ENCODE results near the gene GNGT1.
A peak's percentile ranks its signal among the peaks of the same experiment; 100 is the strongest.
"Not testable (repeated sequence)": the region's sequence is repeated elsewhere in the genome, so short reads cannot be mapped to it uniquely, and the experiment has no call there.

GNGT1 gene

DNA sequence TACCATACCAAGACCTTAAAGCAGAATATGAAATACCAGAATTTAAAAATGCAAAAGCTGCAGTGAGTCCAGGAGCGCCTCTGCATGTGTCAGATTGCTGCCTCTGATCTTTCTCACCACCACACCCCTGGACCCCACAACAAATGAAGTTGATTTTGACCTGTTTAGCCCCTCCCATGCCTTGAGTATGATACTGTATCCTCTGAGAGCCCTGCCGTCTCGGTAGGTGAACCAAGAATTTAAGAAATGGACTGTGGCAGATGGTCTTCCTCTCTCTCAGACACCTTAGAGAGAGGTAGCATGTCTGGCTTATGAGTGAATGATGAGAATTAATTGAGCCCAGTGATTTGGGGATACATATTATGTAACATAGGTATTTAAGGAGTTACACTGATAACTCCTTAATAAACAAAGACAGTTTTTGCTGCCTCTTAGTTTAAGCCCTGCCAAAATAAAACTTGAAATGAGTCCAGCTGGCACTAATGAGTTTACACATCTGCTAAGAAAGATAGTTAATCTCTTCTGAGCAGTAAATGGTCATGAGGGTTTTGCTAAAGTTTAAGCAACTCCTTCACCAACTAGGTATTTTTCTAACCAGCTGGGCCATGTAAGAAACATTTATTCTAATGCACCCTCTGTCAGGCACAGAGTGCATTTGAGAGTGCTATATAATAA lies 11.3 kb upstream of the GNGT1 start:
- H3K27ac Mint-ChIP-seq, result peak overlapping the region; percentile 23 to 67 (median 40)
- H3K4me3 Mint-ChIP-seq, result peak overlapping the region in 1 of 3 experiments; percentile 22
- H3K27me3 Mint-ChIP-seq (ENCODE audit: low read depth), result peaks cover 28% of the 10 kb centered on the region
- no peaks in the 10 kb centered on the region for H3K36me3 Mint-ChIP-seq (ENCODE audit: low read depth)
- H3K9me3 Mint-ChIP-seq, result no peaks in the 10 kb centered on the region
- H3K4me1 Mint-ChIP-seq, result peaks cover 46% of the 10 kb centered on the region
- TF ChIP-seq, protein P1, sequence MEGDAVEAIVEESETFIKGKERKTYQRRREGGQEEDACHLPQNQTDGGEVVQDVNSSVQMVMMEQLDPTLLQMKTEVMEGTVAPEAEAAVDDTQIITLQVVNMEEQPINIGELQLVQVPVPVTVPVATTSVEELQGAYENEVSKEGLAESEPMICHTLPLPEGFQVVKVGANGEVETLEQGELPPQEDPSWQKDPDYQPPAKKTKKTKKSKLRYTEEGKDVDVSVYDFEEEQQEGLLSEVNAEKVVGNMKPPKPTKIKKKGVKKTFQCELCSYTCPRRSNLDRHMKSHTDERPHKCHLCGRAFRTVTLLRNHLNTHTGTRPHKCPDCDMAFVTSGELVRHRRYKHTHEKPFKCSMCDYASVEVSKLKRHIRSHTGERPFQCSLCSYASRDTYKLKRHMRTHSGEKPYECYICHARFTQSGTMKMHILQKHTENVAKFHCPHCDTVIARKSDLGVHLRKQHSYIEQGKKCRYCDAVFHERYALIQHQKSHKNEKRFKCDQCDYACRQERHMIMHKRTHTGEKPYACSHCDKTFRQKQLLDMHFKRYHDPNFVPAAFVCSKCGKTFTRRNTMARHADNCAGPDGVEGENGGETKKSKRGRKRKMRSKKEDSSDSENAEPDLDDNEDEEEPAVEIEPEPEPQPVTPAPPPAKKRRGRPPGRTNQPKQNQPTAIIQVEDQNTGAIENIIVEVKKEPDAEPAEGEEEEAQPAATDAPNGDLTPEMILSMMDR (IDR thresholded peaks at IDR 0.05; ENCODE audit: unreplicated experiment in 3 of 3), result no peak

DNA sequence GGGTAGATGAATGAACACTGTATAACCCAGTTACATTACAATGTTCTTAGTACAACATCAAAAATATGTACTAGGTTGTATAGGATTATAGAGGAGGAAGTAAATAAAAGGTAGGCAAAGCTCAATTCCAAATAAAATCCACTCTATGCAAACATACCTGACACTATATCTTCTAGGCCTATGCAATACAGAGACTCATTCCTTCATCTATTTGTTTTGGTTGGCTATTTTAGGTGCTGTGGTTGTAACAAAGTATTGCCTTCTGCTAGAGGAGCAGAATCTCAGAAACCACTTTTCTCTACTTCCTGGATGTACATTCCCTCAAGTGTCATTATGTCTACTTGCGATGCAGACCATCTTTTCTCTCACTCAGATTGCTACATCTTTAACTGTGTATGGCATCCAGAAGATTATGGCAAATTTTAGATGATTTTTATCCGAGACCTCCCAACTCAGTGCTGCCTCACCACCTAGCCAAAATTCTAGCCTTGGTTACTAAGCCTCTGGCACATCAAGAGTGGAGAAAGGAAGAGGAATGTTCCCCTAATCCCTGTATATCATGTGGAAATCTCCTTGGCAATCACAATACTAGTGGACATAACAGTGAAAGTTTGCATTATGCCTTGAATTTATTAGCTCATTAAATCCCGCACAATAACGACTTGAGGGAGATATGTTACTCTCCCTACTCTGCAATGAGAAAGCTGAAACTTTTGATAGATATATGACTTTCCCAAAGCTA lies 10.3 kb upstream of the GNGT1 start:
- Mint-ChIP-seq H3K9me3 (no peaks in the 10 kb centered on the region), H3K36me3 (ENCODE audit: low read depth) (no peaks in the 10 kb centered on the region), H3K27ac (peak overlapping the region; percentile 40 to 81 (median 67)), H3K4me3 (no peak overlapping the region), H3K27me3 (ENCODE audit: low read depth) (peaks cover 22% of the 10 kb centered on the region), H3K4me1 (peaks cover 42% of the 10 kb centered on the region)
- TF ChIP-seq, protein P1 (IDR thresholded peaks at IDR 0.05; ENCODE audit: unreplicated experiment in 3 of 3), result no peak

DNA sequence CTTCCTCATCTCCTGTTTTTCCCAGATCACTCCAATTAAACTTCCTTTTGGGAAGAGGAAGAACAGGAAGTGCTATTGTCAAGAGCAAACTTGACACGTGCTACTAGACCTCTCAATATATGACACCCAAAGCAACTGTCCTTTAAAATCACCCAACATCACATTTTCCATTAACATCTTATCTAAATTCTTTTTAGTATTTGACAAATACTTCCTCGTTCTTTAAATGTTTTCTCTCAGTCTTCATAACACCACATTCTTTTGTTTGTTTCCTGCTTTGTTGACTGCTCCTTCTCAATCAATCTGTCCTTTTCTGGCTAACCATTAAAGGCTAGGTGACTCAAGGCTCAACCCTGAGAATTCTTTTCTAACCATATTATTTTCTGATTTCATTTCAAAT lies 8.7 kb upstream of the GNGT1 start:
- TF ChIP-seq, protein P1 (IDR thresholded peaks at IDR 0.05; ENCODE audit: unreplicated experiment in 3 of 3), result no peak
- Mint-ChIP-seq H3K36me3 (ENCODE audit: low read depth) (no peaks in the 10 kb centered on the region), H3K27me3 (ENCODE audit: low read depth) (peaks cover 7% of the 10 kb centered on the region), H3K4me3 (no peak overlapping the region), H3K4me1 (peaks cover 41% of the 10 kb centered on the region), H3K27ac (peak overlapping the region; percentile 44 to 81 (median 67)), H3K9me3 (no peaks in the 10 kb centered on the region)

DNA sequence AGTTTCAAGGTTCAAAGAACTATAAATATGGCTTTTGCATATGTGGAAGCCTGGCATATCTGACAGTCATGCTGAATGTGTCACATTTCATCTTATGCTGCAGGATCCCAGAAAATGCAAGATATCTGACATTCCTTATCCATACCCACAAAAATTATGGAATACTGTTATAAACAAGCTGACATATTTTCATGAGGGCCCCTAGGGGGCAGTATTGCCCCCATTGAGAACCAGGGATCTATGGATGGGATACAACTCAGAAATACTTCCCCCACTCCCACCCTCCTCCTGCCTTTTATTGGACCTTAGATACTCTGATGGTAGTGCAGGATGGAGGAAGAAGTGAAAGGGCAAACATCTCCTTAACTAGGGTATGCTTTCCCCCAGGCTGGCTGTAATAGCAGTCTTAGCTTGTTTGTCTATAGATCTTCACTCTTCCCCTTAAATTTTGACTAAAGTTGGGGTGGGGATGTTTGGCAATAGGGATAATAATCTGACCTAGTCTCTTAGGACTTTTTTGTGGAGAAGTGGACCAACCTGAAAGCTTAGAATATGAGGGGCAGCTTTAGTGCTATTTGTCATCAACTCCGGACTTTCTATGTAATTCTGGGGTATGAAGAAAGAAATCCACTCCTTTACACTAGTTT lies 3.5 kb upstream of the GNGT1 start:
- Mint-ChIP-seq H3K9me3 (no peaks in the 10 kb centered on the region), H3K27ac (no peak overlapping the region), H3K27me3 (ENCODE audit: low read depth) (no peaks in the 10 kb centered on the region), H3K4me3 (no peak overlapping the region), H3K4me1 (peaks cover 7% of the 10 kb centered on the region), H3K36me3 (ENCODE audit: low read depth) (no peaks in the 10 kb centered on the region)
- TF ChIP-seq, protein P1 (IDR thresholded peaks at IDR 0.05; ENCODE audit: unreplicated experiment in 3 of 3), result peak; percentile 66 to 75 (median 67)

DNA sequence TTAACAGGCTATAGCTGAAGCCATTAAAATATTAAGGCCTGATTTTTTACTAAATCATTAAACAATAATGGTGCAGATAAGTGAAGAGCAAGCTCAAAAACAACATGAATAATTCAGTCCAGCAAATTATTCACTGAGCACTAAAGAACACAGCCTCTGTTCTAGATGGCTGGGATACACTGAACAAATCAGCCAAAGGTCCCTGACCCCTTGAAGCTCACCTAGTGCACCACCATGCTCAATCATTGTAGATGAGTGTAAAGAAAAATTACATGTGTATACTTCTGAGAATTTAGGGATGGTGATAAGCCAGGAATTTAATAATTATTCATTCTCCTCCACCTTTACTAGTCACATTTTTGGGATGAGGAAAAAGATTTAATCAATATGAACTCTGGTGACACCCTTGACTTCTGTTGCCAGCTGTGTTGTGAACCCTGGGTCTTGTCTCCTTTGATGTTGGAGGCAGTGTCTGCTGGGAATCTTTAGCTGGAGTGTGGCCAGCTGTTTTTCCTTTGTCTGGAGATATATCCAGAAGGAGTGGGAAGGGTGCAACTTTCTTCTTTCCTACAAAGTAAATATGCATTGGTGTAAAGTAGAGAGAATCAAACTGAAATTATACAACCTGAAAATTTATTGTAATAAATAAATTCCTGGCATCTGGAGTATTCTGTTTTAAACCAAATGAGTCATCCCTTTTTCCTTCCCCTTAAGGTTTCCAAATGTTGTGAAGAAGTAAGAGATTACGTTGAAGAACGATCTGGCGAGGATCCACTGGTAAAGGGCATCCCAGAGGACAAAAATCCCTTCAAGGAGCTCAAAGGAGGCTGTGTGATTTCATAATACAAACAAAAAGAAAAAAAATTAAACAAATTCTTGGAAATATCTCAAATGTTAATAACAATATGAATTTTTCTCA lies 4.0 kb downstream of the GNGT1 start:
- TF ChIP-seq, protein P1 (IDR thresholded peaks at IDR 0.05; ENCODE audit: unreplicated experiment in 3 of 3), result no peak

DNA sequence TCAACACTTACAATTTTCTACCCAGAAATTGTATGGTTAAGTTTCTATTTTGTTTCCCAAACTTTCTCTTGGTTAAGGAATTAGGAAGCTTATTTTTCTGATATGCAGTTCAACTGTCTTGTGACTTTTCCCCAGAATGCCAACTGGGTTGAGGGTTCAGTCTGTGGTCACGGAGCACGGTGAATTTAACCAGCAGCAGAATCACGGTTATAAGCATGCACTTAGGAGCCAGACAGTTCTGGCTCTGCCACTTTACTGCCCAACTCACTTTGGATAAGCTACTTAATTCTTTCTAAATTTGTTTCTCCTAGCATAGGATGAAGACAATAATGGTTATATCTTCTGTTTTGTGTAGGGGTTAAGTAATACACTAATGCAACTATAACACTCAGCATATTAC lies 4.9 kb downstream of the GNGT1 start:
- not testable (repeated sequence) for H3K36me3 Mint-ChIP-seq (ENCODE audit: low read depth)
- peaks cover 46% of the 10 kb centered on the region for H3K4me1 Mint-ChIP-seq

More for the DNA sequence above, 4.0 kb downstream of the GNGT1 start:
- Mint-ChIP-seq H3K4me3 (no peak overlapping the region), H3K27me3 (ENCODE audit: low read depth) (no peaks in the 10 kb centered on the region), H3K9me3 (no peaks in the 10 kb centered on the region), H3K27ac (peak overlapping the region in 2 of 3 experiments; percentile 87 to 88), H3K36me3 (ENCODE audit: low read depth) (no peaks in the 10 kb centered on the region), H3K4me1 (peaks cover 45% of the 10 kb centered on the region)

DNA sequence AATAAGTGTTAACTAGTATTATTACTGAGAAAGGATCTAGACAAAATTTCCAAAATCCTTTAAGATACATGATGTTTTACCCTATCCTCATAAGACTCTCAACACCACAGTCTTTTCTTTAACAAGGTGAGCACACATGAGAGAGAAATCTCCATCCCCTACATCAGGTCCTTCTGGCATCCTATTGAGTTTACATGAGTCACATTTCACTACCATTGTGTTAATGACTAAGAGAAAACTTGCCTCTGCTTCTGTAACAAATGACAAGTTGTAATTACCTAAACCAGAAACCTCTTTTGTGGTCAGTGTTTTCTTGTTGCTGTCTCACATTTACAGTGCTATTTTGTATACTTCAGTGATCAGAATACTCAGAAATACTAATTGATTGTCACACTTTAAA lies 5.3 kb downstream of the GNGT1 start:
- H3K9me3 Mint-ChIP-seq; H3K27me3 Mint-ChIP-seq (ENCODE audit: low read depth); H3K4me3 Mint-ChIP-seq; H3K36me3 Mint-ChIP-seq (ENCODE audit: low read depth): not testable (repeated sequence)
- Mint-ChIP-seq H3K4me1 (peaks cover 44% of the 10 kb centered on the region), H3K27ac (peak overlapping the region in 1 of 3 experiments; percentile 87)

More for the DNA sequence above, 4.9 kb downstream of the GNGT1 start:
- H3K27ac Mint-ChIP-seq, result peak overlapping the region in 1 of 3 experiments; percentile 87
- not testable (repeated sequence) for H3K9me3 Mint-ChIP-seq; H3K4me3 Mint-ChIP-seq; H3K27me3 Mint-ChIP-seq (ENCODE audit: low read depth)

Measured in nephron (organoid).